HG02763 (cell line): ENCODE data around the gene PAX5.
A peak's percentile ranks its signal among the peaks of the same experiment; 100 is the strongest.

Experiments
- ATAC-seq: cut with Tn5 transposase; IDR thresholded peaks from one replicate; pipeline ENCODE4 v1.9.1; 2021; ENCODE audit warnings: mild to moderate bottlenecking, moderate library complexity; ENCODE audit not compliant: unreplicated experiment

PAX5 gene

GRCh38 chr9:36935768-36936497 lies 98.1 kb downstream of the PAX5 start:
- ATAC-seq = peak; percentile 56

GRCh38 chr9:36935332-36935731 lies 98.7 kb downstream of the PAX5 start:
- peak; percentile 31 for ATAC-seq

DNA sequence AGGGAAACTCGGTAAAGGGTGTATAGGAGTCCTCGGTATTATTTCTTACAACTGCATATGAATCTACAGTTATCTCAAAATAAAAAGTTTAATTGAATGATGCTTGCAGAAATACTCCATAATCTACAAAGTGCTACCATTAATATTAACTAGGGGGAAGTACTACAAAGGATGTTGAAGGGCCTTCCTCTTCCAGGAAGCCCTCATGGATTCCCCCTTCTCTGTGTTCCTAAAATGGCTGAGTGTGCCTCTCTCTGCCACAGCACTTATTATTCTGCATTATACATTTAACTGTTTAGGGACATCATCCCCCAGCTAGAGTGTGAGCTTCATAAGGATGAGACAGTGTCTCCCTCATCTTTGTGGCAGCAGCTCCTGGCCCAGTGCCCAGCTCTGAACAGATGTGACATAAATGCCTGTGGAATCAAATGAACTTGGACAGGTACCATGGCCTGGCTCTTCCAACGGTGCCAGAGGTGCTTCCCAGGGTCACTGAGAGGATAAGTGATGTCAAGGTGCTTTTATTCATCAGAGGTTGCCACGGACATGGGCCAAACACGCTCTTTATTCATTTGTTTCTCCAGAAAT lies 99.5 kb downstream of the PAX5 start:
- ATAC-seq = no peak

GRCh38 chr9:36933676-36934215 lies 100.3 kb downstream of the PAX5 start:
- ATAC-seq = no peak

DNA sequence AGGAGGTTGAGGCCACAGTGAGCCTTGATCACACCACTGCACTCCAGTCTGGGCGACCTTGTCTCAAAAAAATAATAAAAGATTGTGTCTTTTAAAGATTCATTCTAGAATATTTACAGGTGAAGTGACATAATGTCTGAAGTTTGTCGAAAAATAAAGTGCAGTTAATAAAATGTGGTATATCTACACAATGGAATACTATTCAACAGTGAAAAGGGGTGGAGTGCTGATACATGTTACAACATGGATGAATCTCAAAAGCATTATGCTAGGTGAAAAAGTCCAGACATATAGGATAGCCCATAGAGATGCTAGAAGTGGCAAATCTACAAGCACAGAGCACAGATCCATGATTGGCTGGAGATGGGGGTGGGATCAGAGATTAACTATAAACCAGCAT lies 101.9 kb downstream of the PAX5 start:
- ATAC-seq = no peak

- no peak for ATAC-seq
These were observed 103.1 kb downstream of the PAX5 start for GRCh38 chr9:36930941-36931340.

DNA sequence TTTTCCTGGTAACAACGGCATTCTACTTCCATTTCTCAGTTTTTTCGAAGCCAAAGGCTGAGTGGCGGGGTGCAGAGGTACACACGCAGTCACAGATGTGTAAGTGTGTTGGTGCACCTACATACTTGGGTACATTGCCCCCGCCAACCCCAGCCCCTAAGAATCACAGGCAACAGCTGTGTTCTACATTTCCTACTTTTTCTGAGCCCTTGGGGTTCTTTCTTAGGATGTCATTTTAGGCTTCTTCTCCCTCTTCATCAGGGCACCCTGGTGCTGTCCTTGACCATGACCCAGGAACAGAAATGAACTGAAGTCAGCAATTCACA lies 104.8 kb downstream of the PAX5 start:
- no peak for ATAC-seq

- no peak for ATAC-seq
These were observed 105.3 kb downstream of the PAX5 start for GRCh38 chr9:36928670-36929349.

DNA sequence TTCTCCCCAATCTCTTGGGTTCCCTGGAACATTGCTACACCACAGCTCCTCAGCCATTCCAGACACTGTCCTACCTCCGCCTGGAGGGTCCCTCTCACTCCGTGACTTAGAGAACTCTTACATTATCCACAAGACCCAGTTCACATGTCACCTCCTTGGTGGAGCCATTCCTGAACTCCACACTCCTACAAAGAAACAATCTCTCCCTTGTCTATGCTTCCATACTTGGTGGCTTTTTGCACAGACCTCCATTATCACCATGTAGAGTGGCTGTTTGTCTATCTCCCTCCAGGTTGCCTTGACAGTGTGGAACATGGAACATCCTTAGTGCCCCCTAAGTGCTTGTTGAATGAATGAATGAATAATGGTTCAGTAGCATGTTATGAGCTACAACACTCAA lies 105.9 kb downstream of the PAX5 start:
- no peak for ATAC-seq

DNA sequence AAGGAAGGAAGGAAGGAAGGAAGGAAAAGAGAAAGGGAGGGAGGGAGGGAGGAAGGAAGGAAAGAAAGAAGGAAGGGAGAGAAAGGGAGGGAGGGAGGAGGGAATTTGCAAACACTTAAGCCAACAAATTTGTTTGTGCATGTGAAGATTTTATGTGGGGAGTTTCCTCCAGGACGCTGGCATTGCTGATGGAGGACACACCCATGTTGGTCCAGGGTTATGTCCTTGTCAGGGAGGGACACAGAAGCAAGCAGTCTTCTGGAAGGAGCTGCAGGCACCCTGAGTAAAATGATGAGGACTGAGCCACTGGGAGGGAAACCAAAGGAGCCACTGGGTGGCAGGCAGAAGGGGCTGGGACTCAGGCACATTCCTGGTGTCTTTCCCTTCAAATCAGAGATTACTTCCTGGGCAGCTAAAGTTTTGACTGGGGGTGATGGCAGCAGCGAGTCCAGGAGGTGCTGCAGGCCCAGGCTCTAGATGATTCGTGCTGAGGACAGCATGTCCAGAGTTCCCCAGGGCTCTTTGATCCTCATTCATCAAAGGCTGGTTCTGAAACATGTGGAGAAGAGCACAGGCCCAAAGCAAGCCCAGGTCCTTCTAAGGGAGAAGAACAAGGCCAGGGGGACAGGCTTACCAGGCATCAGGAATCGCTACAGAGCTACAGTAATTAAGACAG lies 109.2 kb downstream of the PAX5 start:
- ATAC-seq = no peak

DNA sequence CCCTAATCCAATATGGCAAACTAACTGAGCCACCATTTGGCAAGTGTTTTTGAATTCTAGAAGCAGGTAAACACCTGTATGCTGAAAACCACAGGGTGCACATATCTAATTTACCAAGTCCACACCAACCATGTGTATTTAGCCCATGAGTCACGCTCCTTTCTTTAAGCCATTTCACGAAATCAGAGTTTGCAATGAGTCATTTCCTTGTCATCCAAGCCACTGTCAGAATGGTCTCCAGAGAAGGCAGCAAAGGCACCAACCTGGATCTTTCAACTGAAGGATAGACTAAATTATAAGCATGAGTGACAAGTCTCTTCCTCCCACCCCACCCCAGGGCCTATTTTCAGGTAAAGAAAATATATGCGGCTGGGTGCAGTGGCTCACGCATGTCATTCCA lies 110.0 kb downstream of the PAX5 start:
- no peak for ATAC-seq

- ATAC-seq = no peak
These were observed 110.9 kb downstream of the PAX5 start for GRCh38 chr9:36923025-36923625.

- ATAC-seq = no peak
These were observed 111.5 kb downstream of the PAX5 start for GRCh38 chr9:36922548-36922947.

DNA sequence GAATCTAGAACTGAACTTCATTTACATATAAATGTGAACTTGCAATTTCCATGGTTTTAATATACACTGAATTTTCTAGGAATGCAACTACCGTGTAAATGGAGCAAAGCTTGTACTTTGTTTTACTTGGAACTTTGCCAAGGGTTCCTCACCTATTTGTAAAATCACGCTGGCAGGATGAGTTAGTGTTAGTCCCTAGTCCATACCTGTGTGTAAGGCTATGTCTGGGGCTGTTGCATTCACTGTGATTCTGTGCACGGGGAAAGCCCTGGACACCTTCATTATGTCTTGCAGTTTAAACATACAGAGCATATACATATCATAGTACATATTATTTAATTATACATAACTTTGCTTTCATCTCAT lies 119.9 kb downstream of the PAX5 start:
- ATAC-seq = no peak

DNA sequence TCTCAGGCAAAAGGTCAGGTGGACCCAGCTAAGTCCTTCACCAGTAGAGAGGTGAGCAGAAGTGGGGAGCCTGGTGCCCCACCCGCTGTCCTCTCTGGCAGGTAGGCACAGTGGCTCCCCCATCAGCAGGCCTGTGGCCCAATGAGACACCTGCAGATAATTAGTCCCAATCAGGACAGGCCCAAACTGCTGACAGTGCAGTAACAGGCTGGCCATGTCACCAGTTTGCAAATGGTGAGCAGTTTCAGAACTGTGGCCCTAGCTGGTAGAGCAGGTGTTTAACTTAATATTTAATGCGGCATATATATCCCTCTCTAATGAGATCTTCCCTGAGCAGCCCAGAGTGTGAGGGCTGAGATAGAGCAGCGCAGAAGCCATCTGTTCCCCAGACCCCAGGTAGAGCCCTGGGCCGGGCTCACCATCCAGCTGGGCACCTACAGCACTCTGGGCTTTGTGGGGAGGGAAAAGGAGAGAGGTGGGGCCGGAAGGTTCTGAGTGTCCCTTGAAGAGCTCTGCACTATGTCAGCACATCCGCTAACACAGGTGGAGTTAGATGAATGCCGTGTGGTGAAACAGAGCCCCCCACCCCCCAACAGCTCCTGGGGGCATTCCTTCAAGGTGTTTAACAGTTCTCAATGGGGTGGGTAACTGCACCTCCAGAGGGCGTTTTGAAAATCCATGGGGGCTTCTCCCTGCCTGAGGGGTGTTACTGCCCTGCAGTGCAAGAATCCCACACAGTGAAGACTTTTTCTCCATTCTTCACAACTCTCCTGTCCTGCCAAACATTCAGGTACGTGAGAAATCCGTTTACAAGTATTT lies 120.5 kb downstream of the PAX5 start:
- ATAC-seq = no peak

- ATAC-seq = no peak
These were observed 121.4 kb downstream of the PAX5 start for GRCh38 chr9:36912620-36913019.

- ATAC-seq = no peak
These were observed 122.3 kb downstream of the PAX5 start for GRCh38 chr9:36911601-36912412.

DNA sequence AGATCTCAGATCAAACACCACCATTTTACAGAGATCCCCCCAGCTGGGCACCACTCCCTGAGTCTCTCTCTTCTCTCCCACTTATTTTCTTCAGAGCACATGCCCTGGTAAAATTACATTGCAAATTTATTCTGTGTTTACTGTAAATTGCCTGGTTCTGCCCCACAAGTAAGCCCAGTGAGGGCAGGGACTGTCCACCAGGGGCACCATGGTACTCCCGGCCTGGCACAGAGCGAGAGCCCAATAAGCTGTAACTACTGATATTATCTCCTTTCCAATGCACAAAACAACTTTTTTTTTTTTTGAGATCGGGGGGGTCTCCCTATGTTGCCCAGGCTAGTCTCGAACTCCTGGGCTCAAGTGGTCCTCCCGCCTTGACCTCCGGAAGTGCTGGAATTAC lies 123.0 kb downstream of the PAX5 start:
- ATAC-seq = no peak

- no peak for ATAC-seq
These were observed 127.6 kb downstream of the PAX5 start for GRCh38 chr9:36906492-36906891.
